ENCODE data around the gene KLK3.

The KLK3 gene

GRCh38 chr19:50818859-50819472 is 35.7 kb upstream of the KLK3 start:
- H3K4me3 ChIP-seq (ENCODE audit: insufficient read length, low read depth) = no peak overlapping the region
- H3K27me3 ChIP-seq (ENCODE audit: insufficient read depth, insufficient read length) = peaks cover 50% of the 10 kb centered on the region
- H3K4me1 ChIP-seq (ENCODE audit: insufficient read depth, insufficient read length) = peaks cover 9% of the 10 kb centered on the region
- no peak for DNase-seq (ENCODE audit: low read depth, low spot score)
- no peak overlapping the region for H3K9ac ChIP-seq (ENCODE audit: insufficient read length, low read depth)
- no peaks in the 10 kb centered on the region for H3K9me3 ChIP-seq (ENCODE audit: insufficient read depth, low read length)
- TF ChIP-seq YY1 (IDR thresholded peaks at IDR 0.05; ENCODE audit: insufficient read depth, insufficient read length) (no peak), SUZ12 (IDR thresholded peaks at IDR 0.05; ENCODE audit: extremely low read depth, insufficient read depth, insufficient read length) (no peak), ZNF274 (IDR thresholded peaks at IDR 0.05; ENCODE audit: low read depth, low read length) (no peak)
- H3K36me3 ChIP-seq (ENCODE audit: insufficient read depth, insufficient read length, low read length) = no peaks in the 10 kb centered on the region

GRCh38 chr19:50819636-50820035 is 35.1 kb upstream of the KLK3 start:
- H3K4me3 ChIP-seq (ENCODE audit: insufficient read length, low read depth) = no peak overlapping the region
- H3K36me3 ChIP-seq (ENCODE audit: insufficient read depth, insufficient read length, low read length) = no peaks in the 10 kb centered on the region
- H3K9ac ChIP-seq (ENCODE audit: insufficient read length, low read depth) = no peak overlapping the region
- DNase-seq (ENCODE audit: low read depth, low spot score) = no peak
- H3K9me3 ChIP-seq (ENCODE audit: insufficient read depth, low read length) = no peaks in the 10 kb centered on the region
- no peak for TF ChIP-seq SUZ12 (IDR thresholded peaks at IDR 0.05; ENCODE audit: extremely low read depth, insufficient read depth, insufficient read length)
- TF ChIP-seq YY1 (IDR thresholded peaks at IDR 0.05; ENCODE audit: insufficient read depth, insufficient read length) = no peak
- peaks cover 9% of the 10 kb centered on the region for H3K4me1 ChIP-seq (ENCODE audit: insufficient read depth, insufficient read length)
- H3K27me3 ChIP-seq (ENCODE audit: insufficient read depth, insufficient read length) = peaks cover 52% of the 10 kb centered on the region

- Histone ChIP-seq H3K4me3 (ENCODE audit: insufficient read length, low read depth) (no peak overlapping the region), H3K27me3 (ENCODE audit: insufficient read depth, insufficient read length) (peaks cover 52% of the 10 kb centered on the region), H3K36me3 (ENCODE audit: insufficient read depth, insufficient read length, low read length) (no peaks in the 10 kb centered on the region), H3K9me3 (ENCODE audit: insufficient read depth, low read length) (no peaks in the 10 kb centered on the region), H3K9ac (ENCODE audit: insufficient read length, low read depth) (no peak overlapping the region), H3K4me1 (ENCODE audit: insufficient read depth, insufficient read length) (peaks cover 9% of the 10 kb centered on the region)
- no peak for DNase-seq (ENCODE audit: low read depth, low spot score)
- no peak for TF ChIP-seq SUZ12 (IDR thresholded peaks at IDR 0.05; ENCODE audit: extremely low read depth, insufficient read depth, insufficient read length)
- TF ChIP-seq YY1 (IDR thresholded peaks at IDR 0.05; ENCODE audit: insufficient read depth, insufficient read length) = no peak
- TF ChIP-seq ZNF274 (IDR thresholded peaks at IDR 0.05; ENCODE audit: low read depth, low read length) = no peak
Measured at GRCh38 chr19:50820086-50820485, 34.6 kb upstream of the KLK3 start.

GRCh38 chr19:50820549-50821247 is 34.0 kb upstream of the KLK3 start:
- H3K4me1 ChIP-seq (ENCODE audit: insufficient read depth, insufficient read length) = peaks cover 9% of the 10 kb centered on the region
- peaks cover 50% of the 10 kb centered on the region for H3K27me3 ChIP-seq (ENCODE audit: insufficient read depth, insufficient read length)

GRCh38 chr19:50821248-50821612 is 33.5 kb upstream of the KLK3 start:
- Histone ChIP-seq H3K27me3 (ENCODE audit: insufficient read depth, insufficient read length) (peaks cover 50% of the 10 kb centered on the region), H3K4me1 (ENCODE audit: insufficient read depth, insufficient read length) (peaks cover 9% of the 10 kb centered on the region), H3K36me3 (ENCODE audit: insufficient read depth, insufficient read length, low read length) (no peaks in the 10 kb centered on the region), H3K9ac (ENCODE audit: insufficient read length, low read depth) (peak overlapping the region; percentile 32), H3K4me3 (ENCODE audit: insufficient read length, low read depth) (no peak overlapping the region), H3K9me3 (ENCODE audit: insufficient read depth, low read length) (no peaks in the 10 kb centered on the region)
- no peak for DNase-seq (ENCODE audit: low read depth, low spot score)
- TF ChIP-seq ZNF274 (IDR thresholded peaks at IDR 0.05; ENCODE audit: low read depth, low read length) (no peak), YY1 (IDR thresholded peaks at IDR 0.05; ENCODE audit: insufficient read depth, insufficient read length) (no peak), SUZ12 (IDR thresholded peaks at IDR 0.05; ENCODE audit: extremely low read depth, insufficient read depth, insufficient read length) (no peak)

More at GRCh38 chr19:50820549-50821247, 34.0 kb upstream of the KLK3 start:
- no peaks in the 10 kb centered on the region for H3K9me3 ChIP-seq (ENCODE audit: insufficient read depth, low read length)
- no peak overlapping the region for H3K4me3 ChIP-seq (ENCODE audit: insufficient read length, low read depth)
- peak overlapping the region; percentile 32 for H3K9ac ChIP-seq (ENCODE audit: insufficient read length, low read depth)
- DNase-seq (ENCODE audit: low read depth, low spot score) = no peak
- no peak for TF ChIP-seq SUZ12 (IDR thresholded peaks at IDR 0.05; ENCODE audit: extremely low read depth, insufficient read depth, insufficient read length)
- no peak for TF ChIP-seq ZNF274 (IDR thresholded peaks at IDR 0.05; ENCODE audit: low read depth, low read length)
- TF ChIP-seq YY1 (IDR thresholded peaks at IDR 0.05; ENCODE audit: insufficient read depth, insufficient read length) = no peak
- no peaks in the 10 kb centered on the region for H3K36me3 ChIP-seq (ENCODE audit: insufficient read depth, insufficient read length, low read length)

- TF ChIP-seq YY1 (IDR thresholded peaks at IDR 0.05; ENCODE audit: insufficient read depth, insufficient read length) = no peak
- TF ChIP-seq ZNF274 (IDR thresholded peaks at IDR 0.05; ENCODE audit: low read depth, low read length) = no peak
- TF ChIP-seq SUZ12 (IDR thresholded peaks at IDR 0.05; ENCODE audit: extremely low read depth, insufficient read depth, insufficient read length) = no peak
- no peak overlapping the region for H3K9ac ChIP-seq (ENCODE audit: insufficient read length, low read depth)
- DNase-seq (ENCODE audit: low read depth, low spot score) = no peak
Measured at GRCh38 chr19:50821622-50822021, 33.1 kb upstream of the KLK3 start.

GRCh38 chr19:50822661-50823208 is 32.0 kb upstream of the KLK3 start:
- Histone ChIP-seq H3K36me3 (ENCODE audit: insufficient read depth, insufficient read length, low read length) (no peaks in the 10 kb centered on the region), H3K4me1 (ENCODE audit: insufficient read depth, insufficient read length) (peaks cover 9% of the 10 kb centered on the region), H3K9me3 (ENCODE audit: insufficient read depth, low read length) (no peaks in the 10 kb centered on the region), H3K9ac (ENCODE audit: insufficient read length, low read depth) (no peak overlapping the region), H3K27me3 (ENCODE audit: insufficient read depth, insufficient read length) (peaks cover 52% of the 10 kb centered on the region), H3K4me3 (ENCODE audit: insufficient read length, low read depth) (no peak overlapping the region)
- DNase-seq (ENCODE audit: low read depth, low spot score) = no peak
- TF ChIP-seq SUZ12 (IDR thresholded peaks at IDR 0.05; ENCODE audit: extremely low read depth, insufficient read depth, insufficient read length) = no peak
- TF ChIP-seq ZNF274 (IDR thresholded peaks at IDR 0.05; ENCODE audit: low read depth, low read length) = no peak
- TF ChIP-seq YY1 (IDR thresholded peaks at IDR 0.05; ENCODE audit: insufficient read depth, insufficient read length) = no peak

More at GRCh38 chr19:50821622-50822021, 33.1 kb upstream of the KLK3 start:
- Histone ChIP-seq H3K4me1 (ENCODE audit: insufficient read depth, insufficient read length) (peaks cover 9% of the 10 kb centered on the region), H3K4me3 (ENCODE audit: insufficient read length, low read depth) (no peak overlapping the region), H3K27me3 (ENCODE audit: insufficient read depth, insufficient read length) (peaks cover 50% of the 10 kb centered on the region), H3K36me3 (ENCODE audit: insufficient read depth, insufficient read length, low read length) (no peaks in the 10 kb centered on the region), H3K9me3 (ENCODE audit: insufficient read depth, low read length) (no peaks in the 10 kb centered on the region)

Measured in NT2/D1 (cell line).